K562 (cell line): Measurements from ENCODE around the gene MILR1. TPM values are rescaled to one million over a fixed set of nuclear protein-coding genes. Genes with fewer than 3 reads are reported as not detected.

Experiments
- ATF2 ChIP-seq: sonication (generic); formaldehyde crosslinking; IDR thresholded peaks from 2 replicates; pipeline ENCODE4 v1.8.1; 2022; ENCODE audit warnings: missing genetic modification reagents
- CEBPG ChIP-seq, 3 experiments: fragments of 200-800 bp in 1 of 3; sonication (Bioruptor generic) in 1 of 3; sonication (generic) in 1 of 3; formaldehyde crosslinking in 1 of 3; IDR thresholded peaks in 2 of 3; conservative IDR thresholded peaks in 1 of 3; 2 replicates each; pipeline versions ENCODE4 v1.6.1 to v1.8.0; 2016 to 2022; ENCODE audit warnings: missing compliant biosample characterization in 2 of 3, missing genetic modification characterization in 2 of 3, mild to moderate bottlenecking in 1 of 3, missing genetic modification reagents in 1 of 3
- ETS1 ChIP-seq: conservative IDR thresholded peaks from 2 replicates; pipeline ENCODE4 v1.6.1; 2011; ENCODE audit warnings: low read depth, mild to moderate bottlenecking, low read length; ENCODE audit not compliant: control insufficient read depth
- FOXK1 ChIP-seq: sonication (generic); formaldehyde crosslinking; IDR thresholded peaks from 2 replicates; pipeline ENCODE4 v1.8.0; 2022; ENCODE audit warnings: missing genetic modification reagents, mild to moderate bottlenecking, borderline replicate concordance
- HMG20B ChIP-seq: fragments of 250-450 bp; sonication (Bioruptor Pico); IDR thresholded peaks from 2 replicates; pipeline ENCODE4 v1.5.0; 2021; ENCODE audit warnings: mild to moderate bottlenecking
- JUND ChIP-seq, 2 experiments: IDR thresholded peaks; 2 replicates in 1 of 2; 3 replicates in 1 of 2; pipeline ENCODE4 v1.6.1; 2011; ENCODE audit warnings: borderline replicate concordance in 2 of 2, low read depth in 2 of 2, low read length in 2 of 2, improper control_type of control experiment in 1 of 2, missing biosample characterization in 1 of 2, missing genetic modification characterization in 1 of 2, missing genetic modification reagents in 1 of 2
- KDM2B ChIP-seq: fragments of 250-450 bp; sonication (Bioruptor Pico); IDR thresholded peaks from 2 replicates; pipeline ENCODE4 v1.8.0; 2021; ENCODE audit warnings: mild to moderate bottlenecking, moderate library complexity
- MAFK ChIP-seq: IDR thresholded peaks from 2 replicates; pipeline ENCODE4 v1.6.1; 2011; ENCODE audit warnings: low read length, improper control_type of control experiment
- NFYB ChIP-seq: IDR thresholded peaks from 2 replicates; pipeline ENCODE4 v1.6.1; 2011; ENCODE audit warnings: mild to moderate bottlenecking, moderate library complexity; ENCODE audit not compliant: insufficient read length; ENCODE audit errors: extremely low read depth
- NR2C2 ChIP-seq, 2 experiments: fragments of 200-800 bp in 1 of 2; sonication (Bioruptor generic) in 1 of 2; sonication (generic) in 1 of 2; formaldehyde crosslinking in 1 of 2; IDR thresholded peaks; 2 replicates each; pipeline versions ENCODE4 v1.6.1 to v1.8.0; 2016 to 2022; ENCODE audit warnings: mild to moderate bottlenecking in 1 of 2, missing compliant biosample characterization in 1 of 2, missing genetic modification characterization in 1 of 2, missing genetic modification reagents in 1 of 2
- PML ChIP-seq: IDR thresholded peaks from 2 replicates; pipeline ENCODE4 v1.6.1; 2012; ENCODE audit warnings: low read length, inconsistent platforms
- RBM14 ChIP-seq: fragments of 200-400 bp; formaldehyde crosslinking; IDR thresholded peaks from 2 replicates; pipeline ENCODE4 v1.6.1; 2018; ENCODE audit warnings: low read depth, mild to moderate bottlenecking, low read length, moderate library complexity, borderline replicate concordance; ENCODE audit not compliant: insufficient read depth
- STAT5A ChIP-seq: IDR thresholded peaks from 2 replicates; pipeline ENCODE4 v1.6.1; 2012; ENCODE audit warnings: low read length, inconsistent platforms, borderline replicate concordance
- TAF1 ChIP-seq: IDR thresholded peaks from 2 replicates; pipeline ENCODE4 v1.6.1; 2011; ENCODE audit warnings: mild to moderate bottlenecking, low read length, moderate library complexity; ENCODE audit not compliant: insufficient read depth, control insufficient read depth, severe bottlenecking; ENCODE audit errors: extremely low read depth
- TAF7 ChIP-seq: fragments of 450-650 bp; IDR thresholded peaks from 2 replicates; pipeline ENCODE4 v1.6.1; 2016; ENCODE audit warnings: missing genetic modification characterization, missing compliant biosample characterization
- TOE1 ChIP-seq, 2 experiments: fragments of 450-650 bp in 1 of 2; sonication (generic) in 1 of 2; formaldehyde crosslinking in 1 of 2; IDR thresholded peaks; 2 replicates each; pipeline versions ENCODE4 v1.7.1 to v1.8.0; 2016 to 2022; ENCODE audit warnings: borderline replicate concordance in 2 of 2, mild to moderate bottlenecking in 2 of 2, antibody characterized with exemption in 1 of 2, inconsistent platforms in 1 of 2, low read depth in 1 of 2, missing genetic modification reagents in 1 of 2, moderate library complexity in 1 of 2
- ZBTB1 ChIP-seq: sonication (generic); formaldehyde crosslinking; IDR thresholded peaks from 2 replicates; pipeline ENCODE4 v1.8.1; 2023; ENCODE audit warnings: missing genetic modification reagents, low read depth, mild to moderate bottlenecking, borderline replicate concordance
- ZFP36 ChIP-seq: fragments of 150-350 bp; IDR thresholded peaks from 2 replicates; pipeline ENCODE4 v1.6.1; 2018; ENCODE audit warnings: low read length, low read depth; ENCODE audit not compliant: partially characterized antibody
- ZNF740 ChIP-seq, 3 experiments: fragments of 200-800 bp in 1 of 3; sonication (Bioruptor generic) in 1 of 3; sonication (generic) in 1 of 3; formaldehyde crosslinking in 1 of 3; IDR thresholded peaks; 2 replicates each; pipeline versions ENCODE4 v1.6.1 to v1.8.0; 2016 to 2022; ENCODE audit warnings: mild to moderate bottlenecking in 2 of 3, missing compliant biosample characterization in 2 of 3, missing genetic modification characterization in 2 of 3, missing genetic modification reagents in 1 of 3
- polyA plus RNA-seq, 8 experiments: library from polyadenylated mRNA; depleted of rRNA in 4 of 8; stranded (reverse) in 5 of 8; unstranded in 3 of 8; fragments of >200 nt; fragmentation: Nextera tagmentation in 2 of 8; fragmentation: Illumina TruSeq in 1 of 8; extraction: Ambion mirVana in 2 of 8; extraction: Trizol in 1 of 8; gene quantifications; 2 replicates each; pipeline versions ENCODE4 v1.2.1 to v1.2.3, GENCODE V29; 2011 to 2014; ENCODE audit warnings: inconsistent platforms in 1 of 8, missing spikeins in 1 of 8
- total RNA-seq, 7 experiments: library from RNA; depleted of rRNA in 6 of 7; stranded (reverse); fragments of >200 nt in 6 of 7; fragmentation: Illumina TruSeq in 2 of 7; extraction: Trizol in 2 of 7; gene quantifications; 2 replicates each; pipeline versions ENCODE4 v1.2.1 to v1.2.3, GENCODE V29; 2011 to 2021; ENCODE audit warnings: low replicate concordance in 1 of 7
- TF ChIP-seq, protein P1 (sequence below): sonication (generic); formaldehyde crosslinking; IDR thresholded peaks from 2 replicates; pipeline ENCODE4 v1.8.1; 2023; ENCODE audit warnings: mild to moderate bottlenecking, missing genetic modification reagents

MILR1 gene
- total and polyA plus RNA-seq, 9 of the 15 experiments (the other 6 are each of a cell fraction or from before 2014, with no cell fraction given) = 3.8 to 14.1 (median 7.1) TPM

- TF ChIP-seq ATF2 = 0 out of 2 replicates have a peak, but pooled peaks have one; percentile 25
- peak; percentile 90 for TF ChIP-seq ETS1
- TF ChIP-seq PML = peak; percentile 96
- 0 out of 2 replicates have a peak, but pooled peaks have one; percentile 13 for TF ChIP-seq FOXK1 (CRISPR knock-in tag)
- TF ChIP-seq MAFK = no peak
- no peak for TF ChIP-seq NFYB
- TF ChIP-seq ZNF740 (CRISPR knock-in tag; IDR thresholded peaks at IDR 0.05) = peak; percentile 57; the same call in 1 of the 2 replicates
- no peak for TF ChIP-seq ZNF740 (tag; IDR thresholded peaks at IDR 0.05)
- TF ChIP-seq TAF7 = peak; percentile 97
- peak; percentile 87 for TF ChIP-seq JUND (IDR thresholded peaks at IDR 0.05; ENCODE audit: borderline replicate concordance, low read depth, low read length)
- TF ChIP-seq JUND (tag; IDR thresholded peaks at IDR 0.05; ENCODE audit: borderline replicate concordance, low read depth, low read length) = peak; percentile 75; the same call in 1 of the 3 replicates
- peak; percentile 46; the same call in 1 of the 2 replicates for TF ChIP-seq CEBPG (CRISPR knock-in tag; IDR thresholded peaks at IDR 0.05)
- TF ChIP-seq CEBPG (tag; conservative IDR thresholded peaks at IDR 0.05 in 1 of 2, IDR thresholded peaks at IDR 0.05 in 1 of 2) = peak in 1 of 2 experiments; percentile 26; a peak in 2 of 4 replicates
- 0 out of 2 replicates have a peak, but pooled peaks have one; percentile 35 for TF ChIP-seq STAT5A
- TF ChIP-seq HMG20B (CRISPR knock-in tag) = no peak
- peak; percentile 83 for TF ChIP-seq KDM2B (CRISPR knock-in tag)
- TF ChIP-seq RBM14 = peak; percentile 76; the same call in 1 of the 2 replicates
- no peak for TF ChIP-seq NR2C2 (CRISPR knock-in tag; IDR thresholded peaks at IDR 0.05)
- peak; percentile 97 for TF ChIP-seq NR2C2 (tag; IDR thresholded peaks at IDR 0.05)
- TF ChIP-seq TAF1 = peak; percentile 100
- peak; percentile 93 for TF ChIP-seq ZBTB1 (CRISPR knock-in tag)
- TF ChIP-seq, protein P1, sequence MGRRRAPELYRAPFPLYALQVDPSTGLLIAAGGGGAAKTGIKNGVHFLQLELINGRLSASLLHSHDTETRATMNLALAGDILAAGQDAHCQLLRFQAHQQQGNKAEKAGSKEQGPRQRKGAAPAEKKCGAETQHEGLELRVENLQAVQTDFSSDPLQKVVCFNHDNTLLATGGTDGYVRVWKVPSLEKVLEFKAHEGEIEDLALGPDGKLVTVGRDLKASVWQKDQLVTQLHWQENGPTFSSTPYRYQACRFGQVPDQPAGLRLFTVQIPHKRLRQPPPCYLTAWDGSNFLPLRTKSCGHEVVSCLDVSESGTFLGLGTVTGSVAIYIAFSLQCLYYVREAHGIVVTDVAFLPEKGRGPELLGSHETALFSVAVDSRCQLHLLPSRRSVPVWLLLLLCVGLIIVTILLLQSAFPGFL (CRISPR knock-in tag) = 0 out of 2 replicates have a peak, but pooled peaks have one; percentile 15
- no peak for TF ChIP-seq TOE1 (IDR thresholded peaks at IDR 0.05; ENCODE audit: borderline replicate concordance)
- peak; percentile 96; the same call in 1 of the 2 replicates for TF ChIP-seq TOE1 (CRISPR knock-in tag; IDR thresholded peaks at IDR 0.05; ENCODE audit: borderline replicate concordance, low read depth)
- no peak for TF ChIP-seq ZFP36
Observed at GRCh38 chr17:64506201-64506575, 57.3 kb downstream of the MILR1 start, which contains the start of gene DDX5 (continued).
